Mesenchymal stem cell (in vitro differentiated cells and primary cell): ENCODE data around the gene COL18A1.
A peak's percentile ranks its signal among the peaks of the same experiment; 100 is the strongest.

Source experiments
- DNase-seq: peaks from one replicate; pipeline ENCODE4 v3.0.0-alpha.2; 2013
- H2AFZ ChIP-seq: one replicate; pipeline ENCODE4 v1.6.1; 2013; ENCODE audit warnings: low read depth, mild to moderate bottlenecking, control low read depth, inconsistent platforms, low read length, moderate library complexity
- H2AK5ac ChIP-seq: 2 replicates; pipeline ENCODE4 v1.6.1; 2013; ENCODE audit warnings: low read length, moderate library complexity, mild to moderate bottlenecking, inconsistent platforms; ENCODE audit not compliant: severe bottlenecking
- H2BK120ac ChIP-seq: one replicate; pipeline ENCODE4 v1.6.1; 2013; ENCODE audit warnings: low read depth, mild to moderate bottlenecking, inconsistent platforms, low read length, moderate library complexity
- H2BK12ac ChIP-seq, 2 experiments: one replicate each; pipeline ENCODE4 v1.6.1; 2013; ENCODE audit warnings: inconsistent platforms in 2 of 2, low read length in 2 of 2, mild to moderate bottlenecking in 2 of 2, moderate library complexity in 2 of 2, control low read depth in 1 of 2
- H2BK15ac ChIP-seq: one replicate; pipeline ENCODE4 v1.6.1; 2013; ENCODE audit warnings: mild to moderate bottlenecking, low read depth, inconsistent platforms; ENCODE audit not compliant: poor library complexity, severe bottlenecking
- H2BK5ac ChIP-seq: 2 replicates; pipeline ENCODE4 v1.6.1; 2013; ENCODE audit warnings: low read depth, mild to moderate bottlenecking, low read length, control low read depth, inconsistent platforms; ENCODE audit not compliant: poor library complexity, severe bottlenecking
- H3K14ac ChIP-seq, 2 experiments: one replicate each; pipeline ENCODE4 v1.6.1; 2013; ENCODE audit warnings: inconsistent platforms in 2 of 2, low read length in 2 of 2, control low read depth in 1 of 2, mild to moderate bottlenecking in 1 of 2, moderate library complexity in 1 of 2
- H3K18ac ChIP-seq, 2 experiments: one replicate each; pipeline ENCODE4 v1.6.1; 2013; ENCODE audit warnings: inconsistent platforms in 2 of 2, low read length in 2 of 2, control low read depth in 1 of 2, low read depth in 1 of 2, mild to moderate bottlenecking in 1 of 2
- H3K23ac ChIP-seq, 2 experiments: one replicate each; pipeline ENCODE4 v1.6.1; 2013; ENCODE audit warnings: inconsistent platforms in 2 of 2, low read length in 2 of 2, mild to moderate bottlenecking in 2 of 2, moderate library complexity in 2 of 2, control low read depth in 1 of 2
- H3K27ac ChIP-seq: 2 replicates; pipeline ENCODE4 v1.5.1; 2013; ENCODE audit warnings: mild to moderate bottlenecking, moderate library complexity, low read length, control low read depth, inconsistent platforms; ENCODE audit not compliant: poor library complexity, severe bottlenecking
- H3K27me3 ChIP-seq, 2 experiments: 2 replicates each; pipeline versions ENCODE4 v1.6.1 to v1.7.0; 2013; ENCODE audit warnings: low read length in 2 of 2, mild to moderate bottlenecking in 2 of 2, moderate library complexity in 2 of 2, control low read depth in 1 of 2, inconsistent platforms in 1 of 2; ENCODE audit not compliant: control insufficient read depth in 1 of 2, insufficient read depth in 1 of 2
- H3K36me3 ChIP-seq, 2 experiments: 2 replicates each; pipeline versions ENCODE4 v1.6.1 to v1.7.0; 2013; ENCODE audit warnings: low read length in 2 of 2, control low read depth in 1 of 2, inconsistent platforms in 1 of 2, low read depth in 1 of 2, mild to moderate bottlenecking in 1 of 2; ENCODE audit not compliant: insufficient read depth in 2 of 2, control insufficient read depth in 1 of 2
- H3K4ac ChIP-seq, 2 experiments: one replicate each; pipeline ENCODE4 v1.6.1; 2013; ENCODE audit warnings: inconsistent platforms in 2 of 2, low read length in 2 of 2, mild to moderate bottlenecking in 2 of 2, moderate library complexity in 2 of 2, control low read depth in 1 of 2, low read depth in 1 of 2
- H3K4me1 ChIP-seq: 2 replicates; pipeline ENCODE4 v1.6.1; 2013; ENCODE audit warnings: low read depth, low read length, control low read depth; ENCODE audit not compliant: control insufficient read depth, insufficient read depth
- H3K4me2 ChIP-seq: 2 replicates; pipeline ENCODE4 v1.6.1; 2013; ENCODE audit warnings: low read length, mild to moderate bottlenecking, inconsistent platforms; ENCODE audit not compliant: poor library complexity, severe bottlenecking
- H3K4me3 ChIP-seq, 2 experiments: 2 replicates each; pipeline versions ENCODE4 v1.5.1 to v1.7.0; 2013; ENCODE audit warnings: low read length in 2 of 2, mild to moderate bottlenecking in 2 of 2, control low read depth in 1 of 2, low read depth in 1 of 2; ENCODE audit not compliant: insufficient read depth in 1 of 2
- H3K79me1 ChIP-seq: replicated peaks from 2 replicates; pipeline ENCODE4 v1.6.1; 2013; ENCODE audit warnings: mild to moderate bottlenecking, control low read depth, low read length, inconsistent platforms; ENCODE audit not compliant: poor library complexity, severe bottlenecking
- H3K9ac ChIP-seq: 2 replicates; pipeline ENCODE4 v1.7.0; 2013; ENCODE audit warnings: mild to moderate bottlenecking, low read length, moderate library complexity
- H3K9me3 ChIP-seq: 2 replicates; pipeline ENCODE4 v1.7.0; 2013; ENCODE audit warnings: mild to moderate bottlenecking, low read length; ENCODE audit not compliant: control insufficient read depth
- H4K8ac ChIP-seq: one replicate; pipeline ENCODE4 v1.6.1; 2013; ENCODE audit warnings: inconsistent platforms, mild to moderate bottlenecking, low read length, moderate library complexity
- H4K91ac ChIP-seq: one replicate; pipeline ENCODE4 v1.6.1; 2013; ENCODE audit warnings: mild to moderate bottlenecking, low read length, inconsistent platforms
- WGBS: methylation state at CpG from one replicate; pipeline ENCODE4 v1.1.7; 2013; ENCODE audit warnings: mixed read lengths; 5-methylcytosine and 5-hydroxymethylcytosine counted together

The COL18A1 gene

GRCh38 chr21:45557616-45558043 is 152.7 kb downstream of the COL18A1 start:
- H3K23ac ChIP-seq: no peak overlapping the region
- H2AK5ac ChIP-seq: no peak overlapping the region
- H3K79me1 ChIP-seq: no peaks in the 10 kb centered on the region
- H3K27ac ChIP-seq: no peak overlapping the region
- 93% methylated on average over 13 of the region's 14 CpGs for WGBS
- no peaks in the 10 kb centered on the region for H3K9me3 ChIP-seq
- peaks cover 0 to 54% of the 10 kb centered on the region in 2 experiments for H3K27me3 ChIP-seq
- no peak overlapping the region for H2AFZ ChIP-seq
- H2BK15ac ChIP-seq: no peak overlapping the region
- H3K9ac ChIP-seq: no peak overlapping the region
- H2BK12ac ChIP-seq: no peak overlapping the region
- no peak overlapping the region for H3K14ac ChIP-seq
- H2BK5ac ChIP-seq: no peak overlapping the region
- peaks cover 31% of the 10 kb centered on the region for H3K4me1 ChIP-seq
- no peak overlapping the region for H4K8ac ChIP-seq
- no peak overlapping the region for H4K91ac ChIP-seq
- peaks cover 0 to 2% of the 10 kb centered on the region in 2 experiments for H3K36me3 ChIP-seq
- H3K4me3 ChIP-seq: no peak overlapping the region
- no peak overlapping the region for H2BK120ac ChIP-seq
- no peak overlapping the region for H3K18ac ChIP-seq
- no peak for DNase-seq
- no peak overlapping the region for H3K4me2 ChIP-seq
- H3K4ac ChIP-seq: no peak overlapping the region

GRCh38 chr21:45558044-45558721 is 153.2 kb downstream of the COL18A1 start:
- H3K9ac ChIP-seq: no peak overlapping the region
- no peaks in the 10 kb centered on the region for H3K9me3 ChIP-seq
- no peak overlapping the region for H3K14ac ChIP-seq
- no peak overlapping the region for H3K4me3 ChIP-seq
- no peak overlapping the region for H3K4me2 ChIP-seq
- H3K27me3 ChIP-seq: peaks cover 0 to 60% of the 10 kb centered on the region in 2 experiments
- H3K4me1 ChIP-seq: peaks cover 31% of the 10 kb centered on the region
- no peak overlapping the region for H3K27ac ChIP-seq
- no peaks in the 10 kb centered on the region for H3K79me1 ChIP-seq
- H2BK15ac ChIP-seq: no peak overlapping the region
- no peak overlapping the region for H2BK5ac ChIP-seq
- H3K4ac ChIP-seq: no peak overlapping the region
- H2BK120ac ChIP-seq: no peak overlapping the region
- H2AFZ ChIP-seq: no peak overlapping the region
- H4K91ac ChIP-seq: no peak overlapping the region
- H3K36me3 ChIP-seq: peaks cover 0 to 2% of the 10 kb centered on the region in 2 experiments
- WGBS: 92% methylated on average over 25 of the region's 26 CpGs
- H3K23ac ChIP-seq: no peak overlapping the region
- no peak overlapping the region for H4K8ac ChIP-seq
- no peak overlapping the region for H2BK12ac ChIP-seq
- H3K18ac ChIP-seq: no peak overlapping the region
- no peak overlapping the region for H2AK5ac ChIP-seq
- no peak for DNase-seq

- no peak overlapping the region for H3K4me2 ChIP-seq
- peaks cover 0 to 71% of the 10 kb centered on the region in 2 experiments for H3K27me3 ChIP-seq
- H3K9me3 ChIP-seq: no peaks in the 10 kb centered on the region
- H2AK5ac ChIP-seq: peak overlapping the region; percentile 33
- peaks cover 0 to 2% of the 10 kb centered on the region in 2 experiments for H3K36me3 ChIP-seq
- 83% methylated on average over 29 of the region's 29 CpGs for WGBS
- no peak overlapping the region for H4K8ac ChIP-seq
- H3K4ac ChIP-seq: no peak overlapping the region
- no peak overlapping the region for H3K9ac ChIP-seq
- H2BK15ac ChIP-seq: no peak overlapping the region
- H3K79me1 ChIP-seq: no peaks in the 10 kb centered on the region
- H2BK120ac ChIP-seq: no peak overlapping the region
- H2BK5ac ChIP-seq: no peak overlapping the region
- H3K4me3 ChIP-seq: no peak overlapping the region
- no peak overlapping the region for H3K14ac ChIP-seq
- H4K91ac ChIP-seq: no peak overlapping the region
- H2AFZ ChIP-seq: no peak overlapping the region
- H3K27ac ChIP-seq: no peak overlapping the region
- DNase-seq: no peak
- H2BK12ac ChIP-seq: no peak overlapping the region
- peaks cover 29% of the 10 kb centered on the region for H3K4me1 ChIP-seq
- no peak overlapping the region for H3K23ac ChIP-seq
- no peak overlapping the region for H3K18ac ChIP-seq
These were observed 154.5 kb downstream of the COL18A1 start for GRCh38 chr21:45559216-45560105.
